ENCODE results near the gene PRKAG2.
"Not testable (repeated sequence)": the region's sequence is repeated elsewhere in the genome, so short reads cannot be mapped to it uniquely, and the experiment has no call there.

The PRKAG2 gene

GRCh38 chr7:151876899-151877777 is at the start of gene PRKAG2:
TSS of gene PRKAG2 (minus strand) at chr7:151877115. CDS start at chr7:151876620, 495 bp downstream.
- DNase-seq (ENCODE audit: low spot score): peak; percentile 38

- no peak for DNase-seq (ENCODE audit: low spot score)
Measured at GRCh38 chr7:151926336-151926712, 49.4 kb upstream of the PRKAG2 start.

- peak; percentile 47 for DNase-seq (ENCODE audit: low spot score)
Measured at GRCh38 chr7:151925446-151926335, 48.8 kb upstream of the PRKAG2 start.

- DNase-seq (ENCODE audit: low spot score): no peak
Measured at GRCh38 chr7:151924508-151924907, 47.6 kb upstream of the PRKAG2 start.

- no peak for DNase-seq (ENCODE audit: low spot score)
Measured at GRCh38 chr7:151924001-151924400, 47.1 kb upstream of the PRKAG2 start.

GRCh38 chr7:151923097-151923876 is 46.4 kb upstream of the PRKAG2 start:
- DNase-seq (ENCODE audit: low spot score): no peak

- no peak for DNase-seq (ENCODE audit: low spot score)
Measured at GRCh38 chr7:151921451-151921850, 44.5 kb upstream of the PRKAG2 start.

GRCh38 chr7:151920488-151920887 is 43.6 kb upstream of the PRKAG2 start:
- no peak for DNase-seq (ENCODE audit: low spot score)

- DNase-seq (ENCODE audit: low spot score): no peak
Measured at GRCh38 chr7:151919595-151919994, 42.7 kb upstream of the PRKAG2 start.

GRCh38 chr7:151918510-151918843 is 41.6 kb upstream of the PRKAG2 start:
- no peak for DNase-seq (ENCODE audit: low spot score)

- no peak for DNase-seq (ENCODE audit: low spot score)
Measured at GRCh38 chr7:151917791-151918509, 41.0 kb upstream of the PRKAG2 start.

GRCh38 chr7:151914051-151914450 is 37.1 kb upstream of the PRKAG2 start:
- DNase-seq (ENCODE audit: low spot score): no peak

GRCh38 chr7:151910655-151911054 is 33.7 kb upstream of the PRKAG2 start:
- not testable (repeated sequence) for DNase-seq (ENCODE audit: low spot score)

- not testable (repeated sequence) for DNase-seq (ENCODE audit: low spot score)
Measured at GRCh38 chr7:151907115-151907514, 30.2 kb upstream of the PRKAG2 start.

- DNase-seq (ENCODE audit: low spot score): no peak
Measured at GRCh38 chr7:151905766-151906165, 28.9 kb upstream of the PRKAG2 start.

- DNase-seq (ENCODE audit: low spot score): no peak
Measured at GRCh38 chr7:151905353-151905752, 28.4 kb upstream of the PRKAG2 start.

- DNase-seq (ENCODE audit: low spot score): no peak
Measured at GRCh38 chr7:151904270-151904669, 27.4 kb upstream of the PRKAG2 start.

GRCh38 chr7:151903249-151904032 is 26.5 kb upstream of the PRKAG2 start:
- no peak for DNase-seq (ENCODE audit: low spot score)

GRCh38 chr7:151902311-151902710 is 25.4 kb upstream of the PRKAG2 start:
- DNase-seq (ENCODE audit: low spot score): no peak

- DNase-seq (ENCODE audit: low spot score): no peak
Measured at GRCh38 chr7:151901828-151902227, 24.9 kb upstream of the PRKAG2 start.

Measured in hepatic stellate cell (primary cell).